GM20000 (cell line): ENCODE results near the gene FER.

Source experiments
- DNase-seq: peaks from one replicate; pipeline ENCODE4 v3.0.0; 2012; ENCODE audit warnings: low spot score
- TF ChIP-seq, protein P1 (sequence below): IDR thresholded peaks from 2 replicates; pipeline ENCODE4 v1.5.1; 2012; ENCODE audit warnings: mild to moderate bottlenecking, control low read depth; ENCODE audit errors: extremely low read depth, missing control alignments

FER gene

GRCh38 chr5:109225716-109226625 is 478.3 kb downstream of the FER start:
- DNase-seq, result no peak
- TF ChIP-seq, protein P1, sequence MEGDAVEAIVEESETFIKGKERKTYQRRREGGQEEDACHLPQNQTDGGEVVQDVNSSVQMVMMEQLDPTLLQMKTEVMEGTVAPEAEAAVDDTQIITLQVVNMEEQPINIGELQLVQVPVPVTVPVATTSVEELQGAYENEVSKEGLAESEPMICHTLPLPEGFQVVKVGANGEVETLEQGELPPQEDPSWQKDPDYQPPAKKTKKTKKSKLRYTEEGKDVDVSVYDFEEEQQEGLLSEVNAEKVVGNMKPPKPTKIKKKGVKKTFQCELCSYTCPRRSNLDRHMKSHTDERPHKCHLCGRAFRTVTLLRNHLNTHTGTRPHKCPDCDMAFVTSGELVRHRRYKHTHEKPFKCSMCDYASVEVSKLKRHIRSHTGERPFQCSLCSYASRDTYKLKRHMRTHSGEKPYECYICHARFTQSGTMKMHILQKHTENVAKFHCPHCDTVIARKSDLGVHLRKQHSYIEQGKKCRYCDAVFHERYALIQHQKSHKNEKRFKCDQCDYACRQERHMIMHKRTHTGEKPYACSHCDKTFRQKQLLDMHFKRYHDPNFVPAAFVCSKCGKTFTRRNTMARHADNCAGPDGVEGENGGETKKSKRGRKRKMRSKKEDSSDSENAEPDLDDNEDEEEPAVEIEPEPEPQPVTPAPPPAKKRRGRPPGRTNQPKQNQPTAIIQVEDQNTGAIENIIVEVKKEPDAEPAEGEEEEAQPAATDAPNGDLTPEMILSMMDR, result no peak

GRCh38 chr5:109230369-109230768 is 482.7 kb downstream of the FER start:
- DNase-seq, result no peak

DNA sequence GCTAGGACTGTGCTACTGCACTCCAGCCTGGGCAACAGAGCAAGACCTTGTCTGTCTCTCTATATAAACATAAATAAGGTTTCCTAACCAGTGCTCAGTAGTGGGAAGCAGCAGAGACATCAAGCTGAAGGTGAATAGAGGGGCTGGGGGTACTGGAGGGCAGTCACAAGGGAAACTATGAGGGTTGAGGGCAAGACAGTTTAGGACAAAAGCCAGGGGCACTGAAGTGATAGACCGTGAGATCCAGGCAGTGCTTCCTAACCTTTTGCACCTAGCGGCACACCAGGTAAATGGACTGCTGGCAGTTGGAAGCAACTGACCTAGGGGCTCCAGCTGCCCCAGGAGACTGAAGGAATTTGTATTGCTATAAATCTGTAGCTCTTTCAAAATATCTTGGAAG is 483.6 kb downstream of the FER start:
- DNase-seq, result no peak
- TF ChIP-seq, protein P1, result no peak

More at GRCh38 chr5:109230369-109230768, 482.7 kb downstream of the FER start:
- TF ChIP-seq, protein P1, result no peak

DNA sequence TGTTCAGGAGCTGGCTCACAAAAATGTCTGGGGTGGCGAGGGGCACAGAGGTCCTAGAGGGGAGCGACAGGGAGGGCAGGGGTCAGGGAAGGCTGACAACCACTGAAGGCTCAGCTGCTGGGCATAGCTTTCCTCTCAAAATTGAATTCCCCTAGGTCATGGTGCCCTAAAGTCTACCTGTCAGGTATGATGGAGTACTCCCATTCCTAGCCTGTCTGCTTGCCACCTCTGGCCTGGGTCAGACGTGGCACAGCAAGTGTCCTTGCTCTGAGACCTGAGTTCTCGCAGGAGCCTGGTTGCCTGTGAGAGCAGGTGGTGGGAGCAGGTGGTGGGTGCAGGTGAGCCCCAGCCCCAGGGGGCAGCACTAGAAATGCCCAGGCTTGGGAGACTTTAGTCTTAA is 486.7 kb downstream of the FER start:
- DNase-seq, result no peak
- TF ChIP-seq, protein P1, result no peak

DNA sequence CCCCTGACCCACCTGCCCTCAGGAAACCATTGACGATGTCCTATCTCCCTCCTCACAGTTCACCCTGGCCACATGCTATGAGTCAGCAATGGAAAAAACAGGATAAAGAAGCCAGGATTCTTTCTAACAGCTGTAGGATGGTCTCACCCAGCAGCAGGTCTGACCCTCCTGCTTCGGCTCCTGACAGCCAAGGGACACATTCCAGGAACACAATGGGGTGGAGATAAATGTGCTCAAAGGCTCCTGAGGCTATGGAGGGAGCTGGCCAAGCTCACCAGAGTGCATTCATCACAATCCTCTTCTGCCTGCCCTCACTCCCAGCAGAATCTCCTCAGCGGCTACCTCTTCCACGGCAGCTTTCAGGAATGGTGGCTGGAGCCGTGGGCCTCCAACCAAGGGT is 491.8 kb downstream of the FER start:
- no peak for DNase-seq
- TF ChIP-seq, protein P1, result no peak

DNA sequence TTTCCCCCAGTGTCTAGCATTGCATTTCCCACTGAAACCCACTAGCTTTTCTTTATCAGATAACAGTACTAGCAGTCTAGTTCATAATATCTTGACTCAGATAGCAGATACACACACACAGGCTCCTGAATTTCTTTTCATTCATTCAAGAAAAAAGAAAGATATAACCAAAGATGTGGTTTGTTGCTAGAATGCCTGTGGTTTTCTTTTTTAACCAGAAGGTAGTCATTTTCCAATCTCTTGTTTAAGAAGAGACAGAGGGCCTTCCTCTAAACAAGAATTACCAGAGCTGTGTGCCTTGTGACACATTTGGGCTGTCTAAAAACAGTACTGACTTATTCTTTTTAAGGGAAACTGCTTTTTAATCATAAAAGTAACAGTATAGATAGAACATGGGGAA is 494.8 kb downstream of the FER start:
- DNase-seq, result no peak

GRCh38 chr5:109246395-109246794 is 498.7 kb downstream of the FER start:
- TF ChIP-seq, protein P1, result no peak
- DNase-seq, result no peak

More for the DNA sequence above, 494.8 kb downstream of the FER start:
- TF ChIP-seq, protein P1, result no peak
